Psoas muscle (tissue), 8 donors: ENCODE measurements around the gene ATP8B4. TPM values are rescaled to one million over a fixed set of nuclear protein-coding genes. Genes with fewer than 3 reads are reported as not detected.

ENCODE experiments used
- ATAC-seq, 4 donors: fragments of 200-7000 bp; cut with Tn5 transposase; one replicate each; pipeline ENCODE4 v1.9.1; 2020; ENCODE audit warnings: moderate library complexity in 3 of 4, mild to moderate bottlenecking in 2 of 4
- DNase-seq, 2 donors: peaks; one replicate each; pipeline ENCODE4 v3.0.0-alpha.2; 2020
- H3K27ac ChIP-seq: fragments of 200-600 bp; one replicate; pipeline ENCODE4 v1.8.0; 2022
- H3K27me3 ChIP-seq, 3 donors: fragments of 200-600 bp in 1 of 3; one replicate each; pipeline versions ENCODE4 v1.6.1 to v1.8.0; 2013 to 2022; ENCODE audit warnings: low read length in 2 of 3, mild to moderate bottlenecking in 2 of 3, moderate library complexity in 1 of 3; ENCODE audit not compliant: insufficient read depth in 3 of 3
- H3K36me3 ChIP-seq, 2 donors: fragments of 200-600 bp in 1 of 2; one replicate each; pipeline versions ENCODE4 v1.6.1 to v1.8.0; 2013 to 2022; ENCODE audit warnings: low read depth in 1 of 2, mild to moderate bottlenecking in 1 of 2, moderate library complexity in 1 of 2; ENCODE audit not compliant: insufficient read depth in 1 of 2
- H3K4me1 ChIP-seq: fragments of 200-600 bp; one replicate; pipeline ENCODE4 v1.8.0; 2022
- H3K4me3 ChIP-seq: fragments of 200-600 bp; one replicate; pipeline ENCODE4 v1.8.0; 2022; ENCODE audit warnings: mild to moderate bottlenecking
- H3K9me3 ChIP-seq: fragments of 200-600 bp; one replicate; pipeline ENCODE4 v1.8.0; 2022
- WGBS, 3 donors: extraction: QIAGEN DNeasy Blood & Tissue Kit; methylation state at CpG; one replicate each; pipeline versions ENCODE4 v1.1.6 to v1.1.7; 2013; 5-methylcytosine and 5-hydroxymethylcytosine counted together
- intact Hi-C, 2 donors: fragments of 100-400 bp; cut with DNase I; formaldehyde crosslinking; loops; one replicate each; pipeline versions ENCODE4 v1.11.0 to v1.14.2; 2022
- polyA plus RNA-seq, 3 donors: library from polyadenylated mRNA; stranded (reverse); fragments of 200-250 nt; gene quantifications; one replicate each; pipeline ENCODE4 v1.2.3, GENCODE V29; 2013
- total RNA-seq, 4 donors: library from RNA; stranded (reverse); fragmentation: NEBNext Ultra II Directional in 2 of 4; extraction: Animal tissue kit (Norgen Biotek cat#: 25700) in 2 of 4; gene quantifications; one replicate each; pipeline versions ENCODE4 v1.2.1 to v1.2.4, GENCODE V29; 2021 to 2023
- TF ChIP-seq, protein P1 (sequence below): fragments of 200-600 bp; IDR thresholded peaks from one replicate; pipeline ENCODE4 v1.8.0; 2022; ENCODE audit warnings: antibody characterized with exemption
- donor health status: healthy with polysubstance abuse.
- donor health status: DM: no; HTN: no; CAD: no; lungs with moderate emphysema.
- donor health status: Bipolar disorder and iron deficiency.
- donor health status: healthy.
- donor health status: DM: yes; HTN: yes; CAD: no.
- donor health status: DM: no; HTN: no; CAD: no.
- donor health status: DM: no; HTN: no; CAD: no.
- donor health status: DM: yes; HTN: yes; CAD: no.

Gene ATP8B4
- total and polyA plus RNA-seq, 7 donors, result 0.25 to 2.2 (median 1.0) TPM

DNA sequence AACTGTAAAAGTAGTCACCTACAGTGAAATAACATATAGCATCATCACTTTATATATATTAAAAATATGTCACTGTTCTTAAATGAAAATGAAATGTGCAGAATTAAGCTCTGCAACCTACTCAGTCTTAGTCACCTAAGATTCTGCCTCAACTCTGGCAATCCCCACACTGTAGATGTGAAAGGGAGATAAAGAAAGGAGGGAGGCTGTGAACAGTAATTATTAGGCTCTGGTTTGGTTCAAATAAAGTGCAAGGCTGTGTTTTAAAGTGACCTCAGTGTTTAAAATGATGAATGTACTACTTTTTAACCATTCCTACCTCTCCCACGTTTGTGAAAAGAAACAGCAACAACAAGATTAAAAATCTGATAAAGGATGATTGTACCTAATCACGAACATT, 72.2 kb downstream of the ATP8B4 start:
- WGBS, 3 donors, result 63 to 76% (median 69%) methylated on average over 2 of the region's 2 CpGs

DNA sequence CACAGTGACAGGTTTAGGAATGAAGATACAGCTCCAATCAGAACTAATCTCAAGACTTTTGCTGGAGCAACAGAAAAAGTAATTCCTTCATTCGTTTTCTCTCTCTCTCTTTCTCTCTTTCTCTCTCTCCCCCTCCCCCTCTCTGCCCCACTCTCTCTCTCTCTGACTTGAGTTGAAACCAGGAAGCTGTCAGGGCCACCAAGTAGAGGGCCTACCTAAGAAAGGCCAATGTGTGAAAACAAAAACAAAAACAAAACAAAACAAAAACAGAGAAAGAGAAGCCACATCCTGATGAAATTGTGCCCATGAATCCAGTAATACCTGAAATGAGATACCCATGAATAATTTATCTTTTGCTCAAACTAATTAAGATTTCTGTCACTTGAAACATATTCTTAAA, 72.9 kb downstream of the ATP8B4 start:
- DNase-seq (no peak), ATAC-seq (no peak)
- Histone ChIP-seq H3K4me1 (no peaks in the 10 kb centered on the region), H3K9me3 (peaks cover 9% of the 10 kb centered on the region), H3K36me3 (no peaks in the 10 kb centered on the region), H3K27me3 (no peaks in the 10 kb centered on the region), H3K4me3 (no peak overlapping the region), H3K27ac (no peak overlapping the region)
- intact Hi-C loops, result no loop called here
- WGBS, 3 donors, result 56 to 61% (median 60%) methylated on average over 1 of the region's 1 CpG
- TF ChIP-seq, protein P1, sequence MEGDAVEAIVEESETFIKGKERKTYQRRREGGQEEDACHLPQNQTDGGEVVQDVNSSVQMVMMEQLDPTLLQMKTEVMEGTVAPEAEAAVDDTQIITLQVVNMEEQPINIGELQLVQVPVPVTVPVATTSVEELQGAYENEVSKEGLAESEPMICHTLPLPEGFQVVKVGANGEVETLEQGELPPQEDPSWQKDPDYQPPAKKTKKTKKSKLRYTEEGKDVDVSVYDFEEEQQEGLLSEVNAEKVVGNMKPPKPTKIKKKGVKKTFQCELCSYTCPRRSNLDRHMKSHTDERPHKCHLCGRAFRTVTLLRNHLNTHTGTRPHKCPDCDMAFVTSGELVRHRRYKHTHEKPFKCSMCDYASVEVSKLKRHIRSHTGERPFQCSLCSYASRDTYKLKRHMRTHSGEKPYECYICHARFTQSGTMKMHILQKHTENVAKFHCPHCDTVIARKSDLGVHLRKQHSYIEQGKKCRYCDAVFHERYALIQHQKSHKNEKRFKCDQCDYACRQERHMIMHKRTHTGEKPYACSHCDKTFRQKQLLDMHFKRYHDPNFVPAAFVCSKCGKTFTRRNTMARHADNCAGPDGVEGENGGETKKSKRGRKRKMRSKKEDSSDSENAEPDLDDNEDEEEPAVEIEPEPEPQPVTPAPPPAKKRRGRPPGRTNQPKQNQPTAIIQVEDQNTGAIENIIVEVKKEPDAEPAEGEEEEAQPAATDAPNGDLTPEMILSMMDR, result no peak

More for the DNA sequence above, 72.2 kb downstream of the ATP8B4 start:
- no peaks in the 10 kb centered on the region for H3K27me3 ChIP-seq
- H3K9me3 ChIP-seq, result peaks cover 9% of the 10 kb centered on the region
- ATAC-seq (no peak), DNase-seq (no peak)
- H3K4me3 ChIP-seq, result no peak overlapping the region
- H3K4me1 ChIP-seq, result no peaks in the 10 kb centered on the region
- TF ChIP-seq, protein P1, result no peak
- no peak overlapping the region for H3K27ac ChIP-seq
- no peaks in the 10 kb centered on the region for H3K36me3 ChIP-seq
- intact Hi-C loops, result no loop called here

GRCh38 chr15:50044904-50045303, 74.1 kb downstream of the ATP8B4 start:
- ATAC-seq (no peak), DNase-seq (no peak)
- Histone ChIP-seq H3K4me3 (no peak overlapping the region), H3K36me3 (no peaks in the 10 kb centered on the region), H3K27me3 (no peaks in the 10 kb centered on the region), H3K4me1 (no peaks in the 10 kb centered on the region), H3K9me3 (peaks cover 9% of the 10 kb centered on the region), H3K27ac (no peak overlapping the region)
- intact Hi-C loops, result no loop called here
- 7 to 16% (median 12%) methylated on average over 2 of the region's 2 CpGs for WGBS, 3 donors
- TF ChIP-seq, protein P1, result no peak

- DNase-seq (no peak), ATAC-seq (no peak)
- intact Hi-C loops, result no loop called here
- H3K4me3 ChIP-seq, result no peak overlapping the region
- H3K27ac ChIP-seq, result no peak overlapping the region
- TF ChIP-seq, protein P1, result no peak
- H3K36me3 ChIP-seq, result no peaks in the 10 kb centered on the region
- no peaks in the 10 kb centered on the region for H3K4me1 ChIP-seq
- no peaks in the 10 kb centered on the region for H3K27me3 ChIP-seq
- H3K9me3 ChIP-seq, result peaks cover 9% of the 10 kb centered on the region
Observed at GRCh38 chr15:50044406-50044805, 74.6 kb downstream of the ATP8B4 start.

GRCh38 chr15:50042775-50043174, 76.3 kb downstream of the ATP8B4 start:
- no peak for DNase-seq
- H3K27ac ChIP-seq, result no peak overlapping the region
- H3K9me3 ChIP-seq, result peaks cover 9% of the 10 kb centered on the region
- H3K27me3 ChIP-seq, result no peaks in the 10 kb centered on the region
- no peaks in the 10 kb centered on the region for H3K4me1 ChIP-seq
- intact Hi-C loops, result no loop called here
- TF ChIP-seq, protein P1, result no peak
- no peak overlapping the region for H3K4me3 ChIP-seq
- 89 to 93% (median 92%) methylated on average over 2 of the region's 2 CpGs for WGBS, 3 donors
- H3K36me3 ChIP-seq, result no peaks in the 10 kb centered on the region
- no peak for ATAC-seq
